ENCODE results near the gene CDX2.

CDX2 gene

DNA sequence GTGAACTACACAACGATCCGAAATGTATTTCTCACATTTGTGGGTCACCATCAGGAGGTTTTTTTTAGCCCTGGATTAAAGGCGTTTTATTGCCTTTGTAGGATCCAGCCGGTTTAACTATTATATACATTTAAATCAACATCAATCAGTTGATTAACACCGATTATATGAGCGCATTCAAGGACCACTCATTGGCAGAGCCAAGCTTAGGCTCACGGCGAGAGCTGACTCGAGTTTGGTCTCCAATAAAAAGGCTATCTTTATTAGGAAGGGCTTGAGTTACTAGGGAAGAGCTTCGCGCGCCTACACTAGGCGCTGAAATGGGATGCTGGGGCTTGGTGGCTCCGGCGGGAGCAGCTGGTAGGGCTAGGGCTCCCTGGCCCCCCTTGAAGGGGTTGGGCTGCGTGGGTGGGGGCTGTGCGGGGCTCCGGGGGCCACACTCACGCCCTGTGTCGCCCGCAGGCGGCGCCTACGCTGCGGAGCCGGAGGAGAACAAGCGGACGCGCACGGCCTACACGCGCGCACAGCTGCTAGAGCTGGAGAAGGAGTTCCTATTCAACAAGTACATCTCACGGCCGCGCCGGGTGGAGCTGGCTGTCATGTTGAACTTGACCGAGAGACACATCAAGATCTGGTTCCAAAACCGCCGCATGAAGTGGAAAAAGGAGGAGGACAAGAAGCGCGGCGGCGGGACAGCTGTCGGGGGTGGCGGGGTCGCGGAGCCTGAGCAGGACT, 45.2 kb downstream of the CDX2 start:
- Histone ChIP-seq H3K9me3 (replicated peaks; ENCODE audit: low read length) (no peaks in the 10 kb centered on the region), H3K27me3 (ENCODE audit: control insufficient read depth, insufficient read depth, low read length) (peaks cover 96% of the 10 kb centered on the region), H3K4me3 (ENCODE audit: low read length) (no peak overlapping the region), H3K9ac (ENCODE audit: low read depth, low read length) (no peak overlapping the region), H3K4me2 (ENCODE audit: low read length) (no peak overlapping the region), H3K4me1 (ENCODE audit: control insufficient read depth, insufficient read depth, low read length) (peaks cover 8% of the 10 kb centered on the region), H3K36me3 (ENCODE audit: insufficient read depth, low read length) (no peaks in the 10 kb centered on the region)

DNA sequence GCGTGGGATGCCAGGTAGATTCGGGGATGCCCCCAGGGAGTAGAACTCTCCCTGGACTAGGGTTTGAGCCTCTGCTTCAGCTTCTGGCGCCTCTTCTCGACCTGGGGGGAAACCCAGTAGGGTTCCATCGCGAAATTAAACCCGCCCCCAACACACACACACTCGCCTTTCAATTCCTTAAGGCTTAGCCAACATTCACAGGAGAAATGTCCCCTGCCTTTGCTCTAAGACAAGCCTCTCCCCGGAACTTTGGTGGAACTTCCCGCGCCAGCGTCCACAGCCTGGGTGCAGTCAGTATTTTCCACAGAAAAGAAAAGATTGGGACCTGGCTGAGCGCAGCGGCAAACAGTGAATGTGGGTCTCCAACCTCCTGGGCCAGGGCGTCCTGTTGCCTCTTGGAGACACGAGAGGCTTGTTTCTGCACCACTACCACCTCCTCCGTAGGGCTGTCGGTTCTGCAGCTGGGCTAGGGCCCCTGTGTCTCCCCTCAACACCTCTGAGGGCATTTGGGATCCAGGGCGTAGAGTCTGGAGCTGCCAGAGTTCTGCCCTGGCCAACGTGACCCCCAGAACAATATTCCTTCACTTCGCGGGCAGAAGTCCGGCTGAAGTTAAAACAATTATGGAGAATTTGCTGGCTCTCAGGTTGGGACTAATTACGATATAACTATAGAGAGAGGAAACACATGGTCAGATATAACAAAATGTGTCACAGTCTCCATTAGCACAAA, 46.1 kb downstream of the CDX2 start:
- Histone ChIP-seq H3K4me3 (ENCODE audit: low read length) (no peak overlapping the region), H3K4me2 (ENCODE audit: low read length) (no peak overlapping the region), H3K36me3 (ENCODE audit: insufficient read depth, low read length) (no peaks in the 10 kb centered on the region), H3K27me3 (ENCODE audit: control insufficient read depth, insufficient read depth, low read length) (peaks cover 96% of the 10 kb centered on the region), H3K4me1 (ENCODE audit: control insufficient read depth, insufficient read depth, low read length) (peaks cover 8% of the 10 kb centered on the region), H3K9ac (ENCODE audit: low read depth, low read length) (no peak overlapping the region), H3K9me3 (replicated peaks; ENCODE audit: low read length) (no peaks in the 10 kb centered on the region)

DNA sequence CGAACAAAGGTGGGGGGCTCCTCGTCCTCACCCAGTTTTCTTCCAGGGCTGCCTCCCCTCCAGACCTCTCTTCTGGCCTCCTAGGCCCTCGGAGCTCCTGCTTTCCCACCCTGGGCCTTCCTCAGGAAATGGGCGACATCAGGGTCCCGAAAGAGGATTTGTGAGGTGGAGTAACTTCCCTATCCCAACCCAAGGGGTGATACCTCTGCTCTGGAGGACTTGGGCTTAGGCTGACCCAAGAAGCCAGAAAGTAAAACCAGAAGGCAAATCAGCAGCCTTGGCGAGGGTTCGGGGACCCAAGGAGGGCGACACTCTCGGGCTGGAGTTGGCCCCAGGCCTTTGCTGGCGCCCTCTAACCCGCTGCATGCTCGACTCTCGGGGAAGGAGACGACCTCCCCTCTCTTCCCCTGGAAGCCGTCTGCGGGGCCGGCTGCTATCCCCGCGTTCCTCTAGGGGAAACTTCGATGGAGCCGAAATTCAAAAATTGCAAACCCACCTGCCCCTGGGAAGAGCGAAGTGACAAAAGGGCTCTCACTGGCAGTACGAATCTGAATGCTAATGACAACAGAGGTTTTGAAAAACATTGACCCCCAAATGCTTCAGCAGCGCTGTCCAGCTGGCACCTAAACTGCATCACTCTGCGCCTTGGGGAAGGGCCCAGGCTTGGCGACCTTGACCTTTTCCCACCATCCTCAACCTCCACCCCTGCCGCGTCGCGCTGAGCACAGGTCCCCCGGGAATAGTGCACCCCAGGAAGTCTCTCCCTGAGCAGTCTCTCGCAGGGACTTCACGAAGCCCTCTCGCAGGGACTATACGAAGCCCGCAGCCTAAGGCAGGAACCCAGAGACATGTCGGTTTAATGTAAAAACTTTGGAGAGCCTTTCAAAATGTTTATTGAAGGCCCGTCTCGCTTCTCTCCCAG, 46.9 kb downstream of the CDX2 start:
- peaks cover 96% of the 10 kb centered on the region for H3K27me3 ChIP-seq (ENCODE audit: control insufficient read depth, insufficient read depth, low read length)
- H3K4me1 ChIP-seq (ENCODE audit: control insufficient read depth, insufficient read depth, low read length) = peaks cover 8% of the 10 kb centered on the region
- no peak overlapping the region for H3K4me3 ChIP-seq (ENCODE audit: low read length)
- no peaks in the 10 kb centered on the region for H3K9me3 ChIP-seq (replicated peaks; ENCODE audit: low read length)
- no peaks in the 10 kb centered on the region for H3K36me3 ChIP-seq (ENCODE audit: insufficient read depth, low read length)
- no peak overlapping the region for H3K9ac ChIP-seq (ENCODE audit: low read depth, low read length)
- no peak overlapping the region for H3K4me2 ChIP-seq (ENCODE audit: low read length)

GRCh38 chr13:27921421-27921960, 47.6 kb downstream of the CDX2 start:
- Histone ChIP-seq H3K9me3 (replicated peaks; ENCODE audit: low read length) (no peaks in the 10 kb centered on the region), H3K27me3 (ENCODE audit: control insufficient read depth, insufficient read depth, low read length) (peaks cover 96% of the 10 kb centered on the region), H3K4me3 (ENCODE audit: low read length) (peak overlapping the region; percentile 63), H3K36me3 (ENCODE audit: insufficient read depth, low read length) (no peaks in the 10 kb centered on the region), H3K4me1 (ENCODE audit: control insufficient read depth, insufficient read depth, low read length) (peaks cover 8% of the 10 kb centered on the region), H3K9ac (ENCODE audit: low read depth, low read length) (no peak overlapping the region), H3K4me2 (ENCODE audit: low read length) (peak overlapping the region; percentile 81)

DNA sequence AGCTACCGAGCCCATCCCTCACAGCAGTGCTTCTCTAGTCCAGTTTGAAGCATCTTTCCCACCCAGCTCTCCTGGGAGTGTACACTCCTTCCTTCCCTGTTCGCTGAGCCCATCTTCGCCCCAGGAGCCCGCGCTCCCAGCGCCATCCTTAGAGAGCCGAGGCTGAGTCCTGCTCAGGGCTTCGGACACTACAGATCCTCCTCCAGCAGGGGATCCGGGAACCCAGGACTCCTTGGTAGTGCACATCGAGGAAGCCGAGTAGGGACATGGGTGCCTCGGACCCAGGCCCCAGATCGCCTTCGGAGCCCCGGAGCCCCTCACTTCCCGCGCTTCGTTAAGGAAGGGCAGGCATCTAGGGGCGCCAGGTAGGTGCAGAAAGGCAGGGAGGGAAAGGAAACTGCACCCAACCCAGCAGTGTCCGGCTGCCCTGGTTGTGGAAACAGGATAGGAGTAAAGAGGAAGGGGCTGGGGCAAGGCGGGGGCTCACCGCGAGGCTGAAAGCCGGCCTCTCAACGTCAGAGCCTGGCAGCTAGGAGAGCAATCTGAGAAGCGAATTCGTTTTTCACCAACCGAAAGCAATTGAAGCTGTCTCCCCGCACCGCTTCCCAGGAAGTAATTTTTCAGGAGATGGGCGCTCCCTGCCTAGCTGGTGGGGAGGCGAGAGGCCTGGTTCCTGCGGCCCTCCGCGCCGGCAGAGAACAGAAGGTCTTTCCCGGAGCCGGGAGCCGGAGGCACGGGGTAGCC, 48.3 kb downstream of the CDX2 start:
- H3K27me3 ChIP-seq (ENCODE audit: control insufficient read depth, insufficient read depth, low read length) = peaks cover 92% of the 10 kb centered on the region
- H3K4me1 ChIP-seq (ENCODE audit: control insufficient read depth, insufficient read depth, low read length) = peaks cover 8% of the 10 kb centered on the region
- no peak overlapping the region for H3K9ac ChIP-seq (ENCODE audit: low read depth, low read length)
- H3K9me3 ChIP-seq (replicated peaks; ENCODE audit: low read length) = no peaks in the 10 kb centered on the region
- H3K4me2 ChIP-seq (ENCODE audit: low read length) = peak overlapping the region; percentile 81
- H3K4me3 ChIP-seq (ENCODE audit: low read length) = peak overlapping the region; percentile 63
- H3K36me3 ChIP-seq (ENCODE audit: insufficient read depth, low read length) = no peaks in the 10 kb centered on the region

DNA sequence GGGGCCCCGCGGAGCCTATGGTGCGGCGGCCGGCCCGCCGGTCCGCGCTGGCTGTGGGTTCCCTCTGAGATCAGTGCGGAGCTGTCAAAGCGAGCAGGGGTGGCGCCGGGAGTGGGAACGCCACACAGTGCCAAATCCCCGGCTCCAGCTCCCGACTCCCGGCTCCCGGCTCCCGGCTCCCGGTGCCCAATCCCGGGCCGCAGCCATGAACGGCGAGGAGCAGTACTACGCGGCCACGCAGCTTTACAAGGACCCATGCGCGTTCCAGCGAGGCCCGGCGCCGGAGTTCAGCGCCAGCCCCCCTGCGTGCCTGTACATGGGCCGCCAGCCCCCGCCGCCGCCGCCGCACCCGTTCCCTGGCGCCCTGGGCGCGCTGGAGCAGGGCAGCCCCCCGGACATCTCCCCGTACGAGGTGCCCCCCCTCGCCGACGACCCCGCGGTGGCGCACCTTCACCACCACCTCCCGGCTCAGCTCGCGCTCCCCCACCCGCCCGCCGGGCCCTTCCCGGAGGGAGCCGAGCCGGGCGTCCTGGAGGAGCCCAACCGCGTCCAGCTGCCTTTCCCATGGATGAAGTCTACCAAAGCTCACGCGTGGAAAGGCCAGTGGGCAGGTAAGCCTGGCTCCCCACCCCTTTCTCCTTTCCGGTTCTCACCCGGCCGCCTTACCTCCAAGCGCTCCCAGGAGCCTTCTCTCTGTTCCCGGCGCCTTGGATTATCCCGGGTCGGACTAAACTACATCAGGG, 49.0 kb downstream of the CDX2 start, which contains the start of gene PDX1:
TSS of gene PDX1 (plus strand) at position 67 of the 743 bp plus-strand sequence. CDS start at position 206, 139 bp downstream.
- peak within 1 kb of the TSS; percentile 81 for H3K4me2 ChIP-seq (ENCODE audit: low read length)
- H3K4me3 ChIP-seq (ENCODE audit: low read length) = peak within 1 kb of the TSS; percentile 63
- H3K4me1 ChIP-seq (ENCODE audit: control insufficient read depth, insufficient read depth, low read length) = peaks cover 8% of the 10 kb centered on the region
- H3K9ac ChIP-seq (ENCODE audit: low read depth, low read length) = no peak within 1 kb of the TSS
- H3K36me3 ChIP-seq (ENCODE audit: insufficient read depth, low read length) = no peaks in the 10 kb centered on the region
- no peaks in the 10 kb centered on the region for H3K9me3 ChIP-seq (replicated peaks; ENCODE audit: low read length)
- H3K27me3 ChIP-seq (ENCODE audit: control insufficient read depth, insufficient read depth, low read length) = peaks cover 92% of the 10 kb centered on the region

DNA sequence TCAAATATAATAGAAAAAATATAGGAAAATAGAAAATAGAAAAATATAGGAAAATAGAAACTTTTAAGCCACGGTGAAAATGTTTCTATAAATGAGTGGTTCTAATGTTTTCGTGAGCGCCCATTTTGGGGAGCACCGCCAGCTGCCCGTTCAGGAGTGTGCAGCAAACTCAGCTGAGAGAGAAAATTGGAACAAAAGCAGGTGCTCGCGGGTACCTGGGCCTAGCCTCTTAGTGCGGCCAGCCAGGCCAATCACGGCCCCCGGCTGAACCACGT, 49.5 kb downstream of the CDX2 start:
- Histone ChIP-seq H3K4me3 (ENCODE audit: low read length) (no peak overlapping the region), H3K9me3 (replicated peaks; ENCODE audit: low read length) (no peaks in the 10 kb centered on the region), H3K4me2 (ENCODE audit: low read length) (peak overlapping the region; percentile 54), H3K9ac (ENCODE audit: low read depth, low read length) (no peak overlapping the region), H3K36me3 (ENCODE audit: insufficient read depth, low read length) (no peaks in the 10 kb centered on the region), H3K27me3 (ENCODE audit: control insufficient read depth, insufficient read depth, low read length) (peaks cover 88% of the 10 kb centered on the region), H3K4me1 (ENCODE audit: control insufficient read depth, insufficient read depth, low read length) (peaks cover 8% of the 10 kb centered on the region)

GRCh38 chr13:27918918-27919658, 50.0 kb downstream of the CDX2 start:
- Histone ChIP-seq H3K4me3 (ENCODE audit: low read length) (no peak overlapping the region), H3K4me1 (ENCODE audit: control insufficient read depth, insufficient read depth, low read length) (peaks cover 8% of the 10 kb centered on the region), H3K9me3 (replicated peaks; ENCODE audit: low read length) (no peaks in the 10 kb centered on the region), H3K36me3 (ENCODE audit: insufficient read depth, low read length) (no peaks in the 10 kb centered on the region), H3K27me3 (ENCODE audit: control insufficient read depth, insufficient read depth, low read length) (peaks cover 87% of the 10 kb centered on the region), H3K4me2 (ENCODE audit: low read length) (no peak overlapping the region), H3K9ac (ENCODE audit: low read depth, low read length) (no peak overlapping the region)

DNA sequence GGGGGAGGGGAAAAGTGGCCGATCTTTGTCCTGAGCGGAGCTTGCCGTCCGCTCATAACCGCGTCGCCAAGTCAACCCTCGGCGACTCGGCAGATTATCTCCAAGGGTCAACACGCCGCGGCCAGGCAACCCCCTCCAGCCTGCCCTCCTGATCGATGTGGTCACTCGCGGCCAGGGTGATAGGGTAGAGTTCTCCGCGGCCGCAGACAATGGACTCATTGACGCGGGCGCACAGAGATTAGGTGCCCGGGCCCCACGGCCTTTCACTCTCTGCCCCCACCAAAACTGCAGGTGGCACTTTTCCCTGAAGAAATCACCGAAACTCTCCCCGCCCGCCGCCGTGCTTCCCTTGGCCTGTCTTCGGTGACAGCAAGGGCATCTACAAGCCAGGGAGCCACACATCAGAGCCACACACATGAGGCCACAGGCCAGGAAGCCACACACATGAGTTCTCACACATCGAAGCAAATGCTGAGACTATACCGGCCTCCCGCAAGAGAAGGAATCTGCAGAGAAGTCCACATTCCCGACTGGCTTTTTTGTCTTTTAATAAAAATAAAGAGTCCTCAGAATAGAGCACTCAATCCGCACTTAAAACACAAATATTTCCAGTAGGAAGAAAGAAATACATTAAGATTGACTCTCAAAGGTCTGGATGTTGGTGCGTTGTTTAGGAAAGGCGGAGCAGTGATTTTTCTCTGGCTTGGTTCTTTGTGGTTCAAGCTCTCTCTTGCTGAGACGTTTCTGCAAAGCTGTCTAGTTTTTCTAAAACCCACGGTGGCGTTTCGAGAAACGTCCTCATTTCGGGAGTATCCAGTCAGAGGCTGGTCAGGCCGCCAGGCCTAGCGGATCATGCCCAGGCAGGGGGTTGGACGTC, 50.8 kb downstream of the CDX2 start:
- no peaks in the 10 kb centered on the region for H3K36me3 ChIP-seq (ENCODE audit: insufficient read depth, low read length)
- no peak overlapping the region for H3K4me2 ChIP-seq (ENCODE audit: low read length)
- no peaks in the 10 kb centered on the region for H3K9me3 ChIP-seq (replicated peaks; ENCODE audit: low read length)
- peaks cover 80% of the 10 kb centered on the region for H3K27me3 ChIP-seq (ENCODE audit: control insufficient read depth, insufficient read depth, low read length)
- H3K4me1 ChIP-seq (ENCODE audit: control insufficient read depth, insufficient read depth, low read length) = peaks cover 8% of the 10 kb centered on the region
- no peak overlapping the region for H3K4me3 ChIP-seq (ENCODE audit: low read length)
- H3K9ac ChIP-seq (ENCODE audit: low read depth, low read length) = no peak overlapping the region

Data from skeletal muscle satellite cell (primary cell).